Mucosa of rectum (tissue), 2 donors: ENCODE measurements around the gene STUM.

Experiments
- H3K27ac ChIP-seq, 2 donors: one replicate each; pipeline ENCODE4 v1.7.0; 2013; ENCODE audit warnings: inconsistent platforms in 2 of 2, low read depth in 2 of 2, low read length in 2 of 2
- H3K27me3 ChIP-seq, 2 donors: one replicate each; pipeline ENCODE4 v1.7.0; 2013; ENCODE audit warnings: low read length in 2 of 2; ENCODE audit not compliant: control insufficient read depth in 2 of 2, insufficient read depth in 2 of 2
- H3K36me3 ChIP-seq, 2 donors: one replicate each; pipeline ENCODE4 v1.7.0; 2013; ENCODE audit warnings: low read length in 2 of 2; ENCODE audit not compliant: control insufficient read depth in 2 of 2, insufficient read depth in 2 of 2
- H3K4me1 ChIP-seq, 2 donors: one replicate each; pipeline ENCODE4 v1.7.0; 2013; ENCODE audit warnings: low read length in 2 of 2, mild to moderate bottlenecking in 1 of 2; ENCODE audit not compliant: control insufficient read depth in 2 of 2, insufficient read depth in 2 of 2
- H3K4me3 ChIP-seq, 2 donors: one replicate each; pipeline ENCODE4 v1.7.0; 2013; ENCODE audit warnings: low read length in 2 of 2
- H3K9ac ChIP-seq, 2 donors: one replicate each; pipeline ENCODE4 v1.7.0; 2013; ENCODE audit warnings: low read length in 2 of 2, low read depth in 1 of 2, mild to moderate bottlenecking in 1 of 2
- H3K9me3 ChIP-seq, 2 donors: one replicate each; pipeline ENCODE4 v1.7.0; 2013; ENCODE audit warnings: low read length in 2 of 2; ENCODE audit not compliant: control insufficient read depth in 2 of 2
- donor health status: healthy.
- donor health status: Normal muscosa, but diverticular disease.

The STUM gene

DNA sequence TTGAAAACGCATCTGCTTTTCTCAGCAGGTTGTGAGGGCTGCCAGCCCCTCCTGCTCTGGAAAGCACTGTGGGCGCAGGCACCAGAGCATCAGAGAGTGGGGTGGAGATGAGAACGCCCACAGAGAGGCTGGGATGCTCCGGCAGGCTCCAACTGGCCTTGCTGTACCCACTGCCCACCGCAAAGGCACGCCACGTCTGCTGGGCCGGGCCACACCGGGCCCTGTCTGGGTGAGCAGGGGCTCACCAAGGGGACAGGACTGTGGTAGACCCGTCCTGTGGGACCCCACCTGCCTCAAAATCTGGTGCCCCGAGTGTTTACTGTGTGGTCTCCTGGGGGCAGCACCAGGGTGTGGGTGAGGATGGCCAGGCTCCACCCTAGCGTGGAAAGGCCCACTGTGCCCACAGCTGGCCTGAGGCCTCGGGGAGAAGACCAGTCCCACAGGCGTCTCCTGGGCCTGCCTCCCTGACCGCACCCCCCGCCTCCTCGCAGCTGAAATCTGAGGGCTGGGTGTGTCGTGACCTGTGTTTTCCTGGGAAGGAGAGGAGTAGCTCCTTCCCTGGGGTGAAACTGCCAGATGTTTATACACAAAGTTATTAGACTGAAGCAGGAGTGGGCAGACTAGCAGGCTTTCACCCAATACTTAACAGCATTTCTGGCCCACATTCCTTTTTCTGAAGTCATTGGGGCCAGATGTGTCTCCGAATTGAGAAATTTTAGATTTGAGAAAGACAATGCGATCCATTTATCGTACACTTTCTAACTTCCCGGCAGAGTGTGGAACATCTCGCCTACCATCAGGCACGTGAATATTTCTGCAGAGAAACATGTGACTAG is 53.8 kb downstream of the STUM start:
- Histone ChIP-seq H3K27me3 (no peaks in the 10 kb centered on the region), H3K4me1 (peaks cover 0 to 9% of the 10 kb centered on the region in 2 donors), H3K9me3 (no peaks in the 10 kb centered on the region), H3K4me3 (no peak overlapping the region), H3K9ac (peak overlapping the region in 1 of 2 donors; percentile 24), H3K36me3 (no peaks in the 10 kb centered on the region), H3K27ac (peak overlapping the region; percentile 49 to 56)

DNA sequence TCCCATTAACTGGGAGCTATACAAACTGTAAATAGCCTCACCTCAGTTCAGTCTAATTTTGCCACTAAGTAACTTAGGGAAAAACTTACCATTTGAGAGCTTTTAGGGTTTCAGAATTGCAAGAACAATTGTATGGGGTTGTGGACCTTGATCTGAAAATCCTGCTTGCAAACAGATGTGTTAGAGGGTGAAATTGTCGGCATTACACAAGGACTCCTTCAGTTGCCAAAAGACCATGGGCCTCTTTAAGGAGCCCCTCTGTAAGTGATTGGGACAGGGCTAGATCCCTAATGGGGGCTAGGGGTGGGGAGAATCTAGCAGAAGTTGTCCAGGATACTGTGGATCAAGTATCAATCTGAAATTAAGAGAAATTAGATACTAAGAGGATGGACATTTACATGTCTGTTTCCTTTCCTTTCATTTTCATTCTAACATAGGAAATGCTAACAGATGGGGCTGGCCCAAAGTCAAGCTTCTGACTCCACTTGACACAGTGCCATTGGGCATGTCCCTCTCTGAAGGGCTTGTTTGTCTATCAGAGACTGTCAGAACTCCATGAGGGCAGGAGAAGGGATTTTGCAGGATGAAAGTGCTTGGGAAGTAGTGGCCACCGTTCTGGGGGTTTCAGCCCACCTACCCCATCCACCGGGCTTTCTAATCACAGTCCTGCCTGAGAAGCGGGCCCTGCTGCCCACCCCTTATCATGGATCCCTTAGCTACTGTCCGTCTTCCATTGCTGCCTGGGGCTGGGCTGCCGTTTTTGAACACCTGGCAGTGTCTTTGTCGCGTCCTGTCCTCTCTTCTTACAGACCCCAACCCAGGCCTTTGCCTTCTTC is 54.7 kb downstream of the STUM start:
- H3K36me3 ChIP-seq = no peaks in the 10 kb centered on the region
- H3K27ac ChIP-seq = peak overlapping the region; percentile 7 to 19
- no peaks in the 10 kb centered on the region for H3K27me3 ChIP-seq
- peaks cover 0 to 9% of the 10 kb centered on the region in 2 donors for H3K4me1 ChIP-seq
- H3K9me3 ChIP-seq = no peaks in the 10 kb centered on the region
- peak overlapping the region in 1 of 2 donors; percentile 55 for H3K4me3 ChIP-seq
- peak overlapping the region in 1 of 2 donors; percentile 24 for H3K9ac ChIP-seq

DNA sequence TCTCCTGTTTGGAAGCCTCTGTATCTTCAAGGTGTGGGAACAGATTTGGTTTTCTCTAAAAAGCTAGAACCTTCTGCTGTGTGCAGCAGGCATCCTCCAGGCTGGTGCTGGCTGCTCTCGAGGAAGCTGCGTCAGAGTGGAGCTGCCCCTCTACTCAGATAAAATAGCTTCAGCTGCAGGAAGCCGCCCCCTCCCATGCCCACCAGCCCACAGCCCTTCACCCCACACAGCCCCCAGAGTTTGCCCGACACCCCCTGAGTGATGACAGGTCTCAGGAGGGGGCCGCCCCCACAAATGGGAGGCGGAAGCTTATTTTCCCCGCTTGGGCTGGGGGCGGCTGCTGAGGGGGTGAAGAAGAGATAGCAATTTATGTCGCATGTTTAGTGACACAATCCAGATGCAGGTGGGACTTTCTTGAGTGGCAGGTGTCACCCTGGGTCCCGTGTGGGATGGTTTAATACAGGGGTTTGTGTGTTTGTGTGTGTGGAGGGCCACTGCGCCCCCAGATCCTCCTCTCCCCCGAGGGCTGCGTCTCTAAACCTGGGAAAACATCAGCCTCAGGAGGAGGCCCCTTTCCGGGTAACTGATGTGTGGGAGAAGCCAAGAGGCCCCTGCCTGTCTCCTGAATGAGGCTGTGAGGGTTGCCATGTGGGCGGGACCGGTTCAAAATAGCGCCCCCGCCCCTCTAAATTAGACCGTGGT is 55.4 kb downstream of the STUM start:
- H3K4me1 ChIP-seq = peaks cover 3 to 9% of the 10 kb centered on the region in 2 donors
- H3K27ac ChIP-seq = no peak overlapping the region

DNA sequence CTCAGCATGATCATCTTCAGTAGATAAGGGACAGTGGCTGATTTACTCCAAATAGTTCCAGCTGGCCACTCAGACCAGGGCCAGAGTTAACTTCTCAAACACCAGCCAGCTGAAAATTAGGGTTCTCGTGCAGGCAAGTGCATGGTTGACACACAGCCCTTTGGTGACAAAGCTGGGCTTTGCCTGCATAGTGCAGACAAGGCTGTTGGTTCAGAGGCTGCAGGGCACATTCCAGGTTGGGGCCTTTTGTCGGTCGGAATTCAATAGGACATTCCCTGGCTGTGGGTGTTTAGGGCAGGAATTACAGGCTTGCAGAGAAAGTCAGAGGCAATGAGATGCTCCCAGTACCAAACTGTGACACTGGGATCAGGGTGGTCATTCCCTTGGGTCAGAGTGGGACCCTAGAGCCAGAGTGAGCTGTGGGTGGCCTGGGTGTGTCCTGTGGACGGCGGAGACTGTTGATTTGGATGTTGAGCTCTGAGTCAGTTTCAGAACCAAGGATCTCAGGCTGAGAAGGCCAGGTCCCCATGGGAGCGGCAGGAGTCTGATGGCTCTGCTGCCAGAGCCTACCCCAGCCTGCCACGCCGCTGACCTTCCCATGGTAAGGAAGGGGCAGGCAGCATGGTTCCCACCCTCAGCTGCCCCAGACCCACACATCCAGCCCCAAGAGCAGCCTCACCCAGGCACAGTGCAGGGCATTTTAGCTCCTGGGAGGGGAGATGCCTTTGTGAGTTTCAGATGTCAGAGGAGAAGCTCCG is 56.2 kb downstream of the STUM start:
- H3K4me1 ChIP-seq = peaks cover 3 to 9% of the 10 kb centered on the region in 2 donors
- H3K36me3 ChIP-seq = no peaks in the 10 kb centered on the region
- H3K27ac ChIP-seq = no peak overlapping the region
- no peaks in the 10 kb centered on the region for H3K9me3 ChIP-seq
- H3K4me3 ChIP-seq = no peak overlapping the region
- H3K9ac ChIP-seq = no peak overlapping the region
- no peaks in the 10 kb centered on the region for H3K27me3 ChIP-seq

More for the DNA sequence above, 55.4 kb downstream of the STUM start:
- Histone ChIP-seq H3K36me3 (no peaks in the 10 kb centered on the region), H3K4me3 (no peak overlapping the region), H3K27me3 (no peaks in the 10 kb centered on the region), H3K9me3 (no peaks in the 10 kb centered on the region), H3K9ac (no peak overlapping the region)

DNA sequence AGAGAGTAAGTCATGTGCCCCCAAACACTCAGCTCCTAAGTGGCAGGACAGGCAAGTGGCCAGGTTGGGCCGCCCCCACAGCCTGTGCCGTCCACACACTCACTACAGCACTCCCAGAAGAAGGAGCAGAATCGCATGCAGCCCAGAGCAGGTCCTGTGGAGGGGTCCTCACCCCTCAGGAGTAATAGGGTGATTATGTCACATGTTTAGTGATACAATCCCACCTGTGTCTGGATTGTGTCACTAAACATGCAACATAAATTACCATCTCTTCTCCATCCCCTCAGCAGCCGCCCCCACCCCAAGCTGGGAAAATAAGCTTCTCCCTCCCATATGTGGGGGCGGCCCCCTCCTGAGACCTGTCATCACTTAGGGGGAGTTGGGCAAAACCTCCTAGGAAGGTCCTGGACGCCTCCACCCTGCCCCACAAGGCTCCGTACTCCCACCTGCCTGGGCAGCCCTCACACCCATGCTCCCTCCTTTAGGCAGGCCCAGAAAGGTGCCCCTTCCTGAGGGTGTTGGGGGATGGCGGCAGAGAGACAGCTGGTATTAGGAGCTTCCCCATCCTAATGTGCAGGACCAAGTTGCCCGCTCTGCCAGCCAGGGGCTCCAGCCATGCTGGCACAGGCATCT is 56.9 kb downstream of the STUM start:
- Histone ChIP-seq H3K9me3 (no peaks in the 10 kb centered on the region), H3K4me1 (peaks cover 3 to 9% of the 10 kb centered on the region in 2 donors), H3K4me3 (no peak overlapping the region), H3K27me3 (no peaks in the 10 kb centered on the region), H3K36me3 (no peaks in the 10 kb centered on the region), H3K9ac (no peak overlapping the region), H3K27ac (no peak overlapping the region)

DNA sequence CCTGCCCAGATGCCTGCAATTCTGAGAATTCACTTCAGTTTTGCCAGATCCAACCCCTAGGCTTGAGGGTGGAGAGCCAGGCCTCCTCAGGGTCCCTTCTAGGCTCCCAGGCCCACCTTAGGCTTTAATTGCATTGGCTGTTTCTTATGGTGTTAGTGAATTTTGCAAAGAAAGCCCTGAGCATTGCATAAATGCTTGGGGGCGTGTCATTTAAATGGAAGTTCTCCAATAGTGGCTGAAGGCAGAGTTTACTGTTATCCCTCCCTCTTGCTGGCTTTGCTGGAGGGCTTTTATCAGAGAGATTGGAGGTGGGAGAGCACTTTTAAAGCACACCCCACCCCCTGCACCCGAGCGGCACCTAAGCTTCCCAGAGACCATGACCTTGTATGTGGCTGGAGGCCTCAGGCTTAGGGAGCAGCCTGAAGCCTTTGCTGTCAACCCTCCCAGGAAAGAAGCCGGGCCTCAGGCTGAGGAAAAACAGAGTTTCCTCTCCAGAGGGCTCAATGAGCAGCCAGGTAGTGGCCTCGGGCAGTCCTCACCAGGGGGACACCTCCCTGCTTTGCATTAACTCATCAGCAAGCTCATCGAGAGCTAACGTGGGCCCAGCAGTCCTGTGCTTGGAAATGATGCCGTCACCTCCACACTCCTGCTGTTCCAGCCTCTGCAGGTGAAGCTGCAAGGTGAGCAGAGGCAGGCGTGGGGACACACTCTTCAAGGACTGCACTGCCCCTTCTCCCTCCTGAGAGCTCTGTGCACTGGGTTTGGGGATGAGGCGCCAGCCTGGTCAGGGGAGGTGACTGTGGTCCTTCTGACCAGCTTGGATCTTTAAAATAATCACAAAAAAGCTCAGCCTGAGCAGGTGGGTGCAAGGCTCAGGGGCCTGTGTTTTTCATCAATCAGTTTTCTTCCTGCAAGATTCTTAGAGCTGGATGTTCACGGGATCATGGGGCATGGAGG is 58.0 kb downstream of the STUM start:
- H3K27ac ChIP-seq = no peak overlapping the region
- no peak overlapping the region for H3K9ac ChIP-seq
- H3K4me1 ChIP-seq = peaks cover 3 to 9% of the 10 kb centered on the region in 2 donors
- H3K36me3 ChIP-seq = no peaks in the 10 kb centered on the region
- no peaks in the 10 kb centered on the region for H3K27me3 ChIP-seq
- H3K9me3 ChIP-seq = no peaks in the 10 kb centered on the region
- no peak overlapping the region for H3K4me3 ChIP-seq

DNA sequence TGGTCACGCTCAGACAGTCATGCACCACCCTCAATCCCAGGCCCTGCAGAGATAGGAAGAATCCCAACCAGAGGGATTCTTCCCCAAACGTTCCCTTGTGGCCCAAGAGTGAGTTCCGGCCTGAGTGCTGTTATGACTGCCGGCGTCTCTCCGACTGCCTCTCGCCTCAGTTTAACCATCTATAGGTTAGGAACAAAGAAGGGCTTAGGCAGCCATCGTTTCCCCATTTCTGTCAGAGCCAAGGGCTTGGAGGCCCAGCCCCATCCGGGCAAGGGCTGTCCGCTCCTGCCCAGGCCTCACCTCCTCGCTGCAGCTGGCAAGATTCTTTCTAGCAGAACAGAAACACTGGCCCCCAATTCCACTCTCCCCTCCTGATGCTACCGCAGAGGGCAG is 58.7 kb downstream of the STUM start:
- no peaks in the 10 kb centered on the region for H3K36me3 ChIP-seq
- peaks cover 3 to 9% of the 10 kb centered on the region in 2 donors for H3K4me1 ChIP-seq
- H3K9me3 ChIP-seq = no peaks in the 10 kb centered on the region
- no peak overlapping the region for H3K4me3 ChIP-seq
- H3K27me3 ChIP-seq = no peaks in the 10 kb centered on the region
- no peak overlapping the region for H3K9ac ChIP-seq
- no peak overlapping the region for H3K27ac ChIP-seq

DNA sequence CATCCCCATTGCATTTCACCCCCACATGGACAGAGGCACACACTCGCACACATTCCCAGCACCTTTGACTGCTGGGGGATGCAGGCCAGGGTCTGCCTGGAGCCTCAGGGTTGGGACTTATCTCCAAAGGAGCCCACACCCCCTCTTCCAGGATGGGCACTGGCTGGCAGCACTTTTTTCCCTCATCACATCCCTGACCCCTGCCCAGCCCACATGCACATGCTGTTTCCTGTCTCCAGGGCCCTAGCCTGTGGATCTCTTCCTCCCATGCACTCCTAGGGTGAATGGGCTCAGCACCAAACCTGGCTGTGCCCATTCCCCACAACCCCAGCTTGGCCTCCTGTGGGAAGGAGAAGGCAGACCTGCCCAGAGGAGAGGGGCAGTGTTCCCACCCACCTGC is 59.3 kb downstream of the STUM start:
- H3K27me3 ChIP-seq = no peaks in the 10 kb centered on the region
- no peak overlapping the region for H3K4me3 ChIP-seq
- H3K4me1 ChIP-seq = peaks cover 3 to 9% of the 10 kb centered on the region in 2 donors
- no peaks in the 10 kb centered on the region for H3K36me3 ChIP-seq
- H3K9ac ChIP-seq = no peak overlapping the region
- no peaks in the 10 kb centered on the region for H3K9me3 ChIP-seq
- no peak overlapping the region for H3K27ac ChIP-seq
